Neural crest cell (in vitro differentiated cells): ENCODE measurements around the gene PLCL2. TPM values are rescaled to one million over a fixed set of nuclear protein-coding genes. Genes with fewer than 3 reads are reported as not detected.

Source experiments
- DNase-seq: peaks from one replicate; pipeline ENCODE4 v3.0.0; 2021; ENCODE audit warnings: low read depth, mixed read lengths, low spot score
- H3K27ac Mint-ChIP-seq: one replicate; pipeline ENCODE4 v1.8.0; 2021; ENCODE audit warnings: mild to moderate bottlenecking, mixed read lengths; ENCODE audit not compliant: unreplicated experiment
- H3K27me3 Mint-ChIP-seq: 2 replicates; pipeline ENCODE4 v1.8.0; 2021; ENCODE audit warnings: low read depth, mild to moderate bottlenecking, mixed read lengths
- H3K36me3 Mint-ChIP-seq: 2 replicates; pipeline ENCODE4 v1.8.0; 2021; ENCODE audit warnings: low read depth, mild to moderate bottlenecking, mixed read lengths
- H3K4me1 Mint-ChIP-seq: 2 replicates; pipeline ENCODE4 v1.8.0; 2021; ENCODE audit warnings: mixed read lengths
- H3K4me3 Mint-ChIP-seq: one replicate; pipeline ENCODE4 v1.8.0; 2021; ENCODE audit warnings: mild to moderate bottlenecking, mixed read lengths
- H3K9me3 Mint-ChIP-seq: 2 replicates; pipeline ENCODE4 v1.8.0; 2021; ENCODE audit warnings: mixed read lengths
- total RNA-seq: library from RNA; stranded (reverse); gene quantifications from 2 replicates; pipeline ENCODE4 v1.2.1, GENCODE V29; 2021
- TF ChIP-seq, protein P1 (sequence below): fragments of 200-600 bp; sonication (generic); conservative IDR thresholded peaks from 2 replicates; pipeline ENCODE4 v1.5.0; 2021; ENCODE audit warnings: antibody characterized with exemption, mild to moderate bottlenecking

The PLCL2 gene
- total RNA-seq, 1 donor from 2014 or later: 10.5 TPM

- TF ChIP-seq, protein P1, sequence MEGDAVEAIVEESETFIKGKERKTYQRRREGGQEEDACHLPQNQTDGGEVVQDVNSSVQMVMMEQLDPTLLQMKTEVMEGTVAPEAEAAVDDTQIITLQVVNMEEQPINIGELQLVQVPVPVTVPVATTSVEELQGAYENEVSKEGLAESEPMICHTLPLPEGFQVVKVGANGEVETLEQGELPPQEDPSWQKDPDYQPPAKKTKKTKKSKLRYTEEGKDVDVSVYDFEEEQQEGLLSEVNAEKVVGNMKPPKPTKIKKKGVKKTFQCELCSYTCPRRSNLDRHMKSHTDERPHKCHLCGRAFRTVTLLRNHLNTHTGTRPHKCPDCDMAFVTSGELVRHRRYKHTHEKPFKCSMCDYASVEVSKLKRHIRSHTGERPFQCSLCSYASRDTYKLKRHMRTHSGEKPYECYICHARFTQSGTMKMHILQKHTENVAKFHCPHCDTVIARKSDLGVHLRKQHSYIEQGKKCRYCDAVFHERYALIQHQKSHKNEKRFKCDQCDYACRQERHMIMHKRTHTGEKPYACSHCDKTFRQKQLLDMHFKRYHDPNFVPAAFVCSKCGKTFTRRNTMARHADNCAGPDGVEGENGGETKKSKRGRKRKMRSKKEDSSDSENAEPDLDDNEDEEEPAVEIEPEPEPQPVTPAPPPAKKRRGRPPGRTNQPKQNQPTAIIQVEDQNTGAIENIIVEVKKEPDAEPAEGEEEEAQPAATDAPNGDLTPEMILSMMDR: no peak
- no peak for DNase-seq
- no peak overlapping the region for H3K27ac Mint-ChIP-seq
- no peaks in the 10 kb centered on the region for H3K9me3 Mint-ChIP-seq
- peaks cover 9% of the 10 kb centered on the region for H3K4me1 Mint-ChIP-seq
- no peaks in the 10 kb centered on the region for H3K36me3 Mint-ChIP-seq
- H3K27me3 Mint-ChIP-seq: no peaks in the 10 kb centered on the region
- no peak overlapping the region for H3K4me3 Mint-ChIP-seq
These were observed 8.7 kb upstream of the PLCL2 start for GRCh38 chr3:16875876-16876550.

GRCh38 chr3:16877505-16877904, 7.2 kb upstream of the PLCL2 start:
- Mint-ChIP-seq H3K4me1 (peaks cover under 1% of the 10 kb centered on the region), H3K36me3 (no peaks in the 10 kb centered on the region), H3K27me3 (no peaks in the 10 kb centered on the region), H3K9me3 (no peaks in the 10 kb centered on the region), H3K4me3 (no peak overlapping the region), H3K27ac (no peak overlapping the region)
- no peak for DNase-seq
- TF ChIP-seq, protein P1: no peak

GRCh38 chr3:16877911-16878310, 6.8 kb upstream of the PLCL2 start:
- Mint-ChIP-seq H3K27me3 (no peaks in the 10 kb centered on the region), H3K27ac (no peak overlapping the region), H3K4me3 (no peak overlapping the region), H3K4me1 (no peaks in the 10 kb centered on the region), H3K36me3 (no peaks in the 10 kb centered on the region), H3K9me3 (no peaks in the 10 kb centered on the region)
- no peak for DNase-seq
- TF ChIP-seq, protein P1: no peak

DNA sequence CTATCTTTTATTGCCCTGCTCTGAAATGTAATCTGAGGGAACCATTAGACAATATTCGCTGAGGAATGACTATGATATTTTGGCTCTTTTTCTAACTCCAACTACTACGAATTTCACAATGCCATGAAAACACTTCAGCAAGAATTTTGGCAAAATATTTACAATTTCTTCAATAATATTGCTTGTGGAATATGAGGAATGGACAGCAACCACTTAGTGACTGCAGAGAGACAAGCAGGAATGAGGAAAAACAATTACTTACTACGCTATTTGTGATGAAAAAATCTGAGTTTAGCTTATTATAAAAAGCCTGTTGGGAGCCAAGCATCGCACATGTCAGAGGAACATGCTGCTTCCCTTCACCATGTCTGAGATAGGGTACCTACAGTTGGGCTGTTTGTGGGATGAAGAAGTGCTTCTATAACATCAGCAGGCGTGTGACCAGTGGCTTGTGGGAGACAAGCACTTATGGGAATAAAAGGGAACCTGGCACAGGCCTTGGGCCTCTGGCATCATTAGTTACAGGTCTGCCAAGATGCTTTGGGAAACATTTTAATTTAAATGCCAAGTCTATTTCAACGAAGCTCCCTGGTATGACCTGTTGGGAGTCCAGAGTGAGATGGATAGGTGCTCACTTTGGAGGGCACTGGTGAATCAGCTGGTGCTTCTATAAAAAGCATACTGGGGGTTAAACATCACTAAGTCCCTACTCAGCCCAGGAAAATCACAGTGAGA, 2.7 kb upstream of the PLCL2 start:
- H3K27ac Mint-ChIP-seq: no peak overlapping the region
- H3K4me3 Mint-ChIP-seq: peak overlapping the region; percentile 66

GRCh38 chr3:16883057-16883722, 1.6 kb upstream of the PLCL2 start:
- no peaks in the 10 kb centered on the region for H3K27me3 Mint-ChIP-seq
- no peak overlapping the region for H3K27ac Mint-ChIP-seq
- H3K9me3 Mint-ChIP-seq: no peaks in the 10 kb centered on the region
- DNase-seq: no peak
- peak overlapping the region; percentile 66 for H3K4me3 Mint-ChIP-seq
- H3K4me1 Mint-ChIP-seq: peaks cover 29% of the 10 kb centered on the region
- no peaks in the 10 kb centered on the region for H3K36me3 Mint-ChIP-seq
- TF ChIP-seq, protein P1: no peak

More for the DNA sequence above, 2.7 kb upstream of the PLCL2 start:
- no peaks in the 10 kb centered on the region for H3K36me3 Mint-ChIP-seq
- H3K4me1 Mint-ChIP-seq: peaks cover 19% of the 10 kb centered on the region
- no peak for DNase-seq
- H3K9me3 Mint-ChIP-seq: no peaks in the 10 kb centered on the region
- H3K27me3 Mint-ChIP-seq: no peaks in the 10 kb centered on the region
- TF ChIP-seq, protein P1: no peak
